Ovary (tissue), 3 donors: ENCODE data around the gene TMEM200A.

Experiments
- CTCF ChIP-seq, 3 donors: fragments of 450-650 bp in 2 of 3; fragments of 200-600 bp in 1 of 3; IDR thresholded peaks; one replicate each; pipeline versions ENCODE4 v1.5.1 to v1.8.0; 2016 to 2022; ENCODE audit warnings: antibody characterized with exemption in 3 of 3, mild to moderate bottlenecking in 1 of 3
- EP300 ChIP-seq: sonication (generic); formaldehyde crosslinking; IDR thresholded peaks from one replicate; pipeline ENCODE4 v1.6.1; 2017; ENCODE audit warnings: antibody characterized with exemption
- POLR2A ChIP-seq: fragments of 450-650 bp; IDR thresholded peaks from one replicate; pipeline ENCODE4 v1.6.1; 2017; ENCODE audit warnings: antibody characterized with exemption, mild to moderate bottlenecking, moderate library complexity
- donor health status: DM: no; HTN: no; CAD: no.

DNA sequence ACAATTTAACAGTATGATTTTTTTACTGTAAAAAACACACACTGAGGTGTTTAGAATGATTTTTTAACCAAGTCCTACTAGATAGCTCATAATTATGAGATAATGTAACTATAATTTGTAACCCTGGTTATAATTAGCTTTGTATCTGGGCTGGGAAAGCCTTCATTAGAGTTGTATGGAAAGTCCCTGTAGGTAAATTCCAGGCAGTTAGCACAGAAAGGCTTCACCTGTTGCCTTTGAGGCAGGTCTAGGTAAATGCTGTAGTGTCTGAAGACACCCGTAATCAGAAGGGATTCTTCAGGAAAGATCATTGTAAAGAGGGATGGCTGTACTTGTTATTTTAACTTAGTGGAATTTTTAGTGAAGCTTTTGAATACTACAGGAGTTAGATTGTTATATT is 1.9 kb downstream of the TMEM200A start:
- TF ChIP-seq CTCF (IDR thresholded peaks at IDR 0.05) (no peak), POLR2A (no peak), EP300 (no peak)
